ENCODE data around the gene GPX6.
"Not testable (repeated sequence)": the region's sequence is repeated elsewhere in the genome, so short reads cannot be mapped to it uniquely, and the experiment has no call there.

The GPX6 gene, protein sequence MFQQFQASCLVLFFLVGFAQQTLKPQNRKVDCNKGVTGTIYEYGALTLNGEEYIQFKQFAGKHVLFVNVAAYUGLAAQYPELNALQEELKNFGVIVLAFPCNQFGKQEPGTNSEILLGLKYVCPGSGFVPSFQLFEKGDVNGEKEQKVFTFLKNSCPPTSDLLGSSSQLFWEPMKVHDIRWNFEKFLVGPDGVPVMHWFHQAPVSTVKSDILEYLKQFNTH

DNA sequence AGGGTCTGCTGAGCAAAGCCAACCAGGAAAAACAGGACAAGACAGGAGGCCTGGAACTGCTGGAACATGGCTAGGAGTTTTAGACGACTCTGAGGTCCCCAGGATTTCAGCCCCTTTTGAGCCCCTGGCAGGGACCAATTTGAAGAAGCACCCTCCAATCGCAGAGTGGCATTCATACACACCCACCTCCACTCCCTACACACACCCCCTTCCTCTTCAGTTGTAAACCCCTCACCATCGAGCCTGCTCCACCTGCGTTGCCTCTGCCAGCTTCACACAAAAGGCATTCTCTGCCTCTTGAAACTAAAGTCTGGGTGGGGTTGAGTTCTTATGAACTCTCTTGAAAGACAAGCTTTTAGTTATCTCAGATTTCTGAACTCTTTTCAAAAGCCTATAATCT, at the start of gene GPX6:
GPX6 (minus strand) TSS at position 118 of the 400 bp plus-strand sequence; CDS start at position 68, 50 bp downstream.
- no peak for DNase-seq (ENCODE audit: low spot score)

DNA sequence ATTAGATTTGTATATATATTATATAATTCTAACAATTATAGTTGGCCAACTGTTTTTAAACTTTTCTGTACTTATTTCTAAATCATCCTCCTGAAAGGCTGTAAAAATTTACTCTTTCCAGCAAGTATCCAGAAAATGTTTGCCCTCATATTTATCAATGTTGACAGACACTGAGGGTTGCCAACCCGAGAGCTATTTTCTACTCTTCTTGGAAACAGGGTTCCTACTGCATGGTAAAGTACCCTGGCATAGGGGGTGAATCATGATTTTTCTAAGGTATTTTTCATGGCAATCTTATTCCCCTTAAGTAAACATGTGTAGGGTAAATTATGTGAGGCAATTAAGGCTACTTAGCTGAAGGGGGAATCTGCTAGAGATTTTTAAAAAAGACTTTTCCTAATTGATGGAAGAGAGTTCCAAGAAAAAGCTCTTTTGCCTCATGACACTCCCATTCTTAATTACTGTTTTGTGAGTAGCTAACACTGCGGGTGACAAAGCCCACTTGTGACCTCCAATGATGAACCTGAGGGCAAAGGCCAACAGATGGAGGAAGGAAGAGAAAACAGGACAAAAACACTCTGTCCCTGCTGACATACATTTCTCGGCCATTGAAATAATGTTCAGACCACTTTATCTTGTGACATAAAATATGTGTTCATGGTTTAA, 48.0 kb upstream of the GPX6 start:
- DNase-seq (ENCODE audit: low spot score): no peak

DNA sequence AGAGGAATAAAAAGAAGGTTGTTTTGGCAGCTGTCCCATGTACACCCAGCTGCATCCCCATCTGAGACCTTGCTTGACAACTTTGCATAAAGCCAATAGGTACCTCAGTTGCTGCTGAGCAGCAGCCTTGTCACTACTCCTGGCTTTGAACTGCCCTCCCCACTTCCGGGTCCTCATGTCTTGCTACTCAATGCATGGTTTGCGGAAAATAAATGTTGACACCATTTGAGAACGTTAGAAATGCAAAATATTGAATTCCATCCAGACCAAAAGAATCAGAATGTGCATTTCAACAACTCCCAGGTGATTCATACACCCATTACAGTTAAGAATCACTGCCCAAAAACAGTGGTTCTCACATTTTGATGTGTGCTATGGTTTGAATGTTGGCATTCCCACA, 43.0 kb upstream of the GPX6 start:
- DNase-seq (ENCODE audit: low spot score): no peak

DNA sequence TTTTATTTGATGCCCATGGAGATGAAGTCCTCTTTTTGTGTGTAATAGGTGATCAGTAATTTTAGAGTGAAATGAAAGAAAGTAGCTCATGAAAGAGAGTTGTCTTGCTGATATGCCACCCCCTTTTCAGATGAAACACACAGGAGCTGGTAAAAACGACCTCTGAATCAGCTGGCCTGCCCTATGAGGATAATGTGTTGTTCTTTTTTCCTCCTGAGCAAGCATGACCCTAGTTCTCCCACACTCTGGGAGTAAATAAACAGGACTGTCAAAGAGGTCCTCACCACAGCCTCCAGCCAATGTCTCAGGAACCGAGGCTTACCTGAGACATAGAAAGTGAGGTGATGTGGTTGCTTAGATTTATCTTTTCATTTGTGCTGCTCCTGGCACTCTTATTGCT, 39.5 kb upstream of the GPX6 start:
- DNase-seq (ENCODE audit: low spot score): no peak

DNA sequence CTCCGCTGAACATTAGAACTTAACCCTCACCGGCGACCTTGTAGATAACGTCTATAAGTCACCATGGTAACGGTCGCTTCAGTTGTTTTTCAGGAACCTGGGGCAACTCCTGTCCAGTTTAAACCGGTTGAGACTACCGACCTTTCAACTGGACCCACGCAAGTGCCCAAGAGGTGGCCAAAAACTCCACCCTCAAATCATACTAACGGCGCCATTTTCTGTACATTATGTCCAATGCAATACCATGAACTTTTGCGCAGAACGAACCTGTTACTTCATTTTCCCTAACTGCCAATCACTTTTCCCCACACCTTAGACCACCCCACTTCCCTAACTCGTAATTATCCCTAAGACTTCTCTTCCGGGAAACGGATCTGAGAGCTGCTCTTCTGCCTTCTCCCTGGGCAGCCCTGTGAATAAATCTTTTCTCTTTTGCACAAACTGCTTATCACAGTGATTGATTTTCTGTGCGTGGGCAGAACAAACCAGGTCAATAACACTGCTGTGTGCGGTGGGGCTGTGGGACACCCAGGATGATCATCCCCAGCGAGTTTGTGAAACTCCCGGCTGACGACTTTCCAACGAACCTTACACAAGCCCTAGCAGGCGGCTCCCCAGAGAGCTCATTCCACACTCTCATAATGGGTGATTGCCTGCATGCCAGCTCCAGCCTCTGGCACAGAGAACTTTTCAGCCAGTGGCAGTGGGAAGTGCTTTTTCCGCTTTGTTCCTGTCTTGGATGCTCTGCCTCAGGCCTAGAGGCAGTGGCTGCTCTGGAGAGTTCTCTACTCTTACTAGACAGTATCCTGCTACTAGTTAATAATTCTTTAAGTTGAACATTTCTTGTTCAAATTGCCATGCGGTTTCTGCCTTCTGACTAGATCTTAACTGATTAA, 38.6 kb upstream of the GPX6 start:
- DNase-seq (ENCODE audit: low spot score): no peak

DNA sequence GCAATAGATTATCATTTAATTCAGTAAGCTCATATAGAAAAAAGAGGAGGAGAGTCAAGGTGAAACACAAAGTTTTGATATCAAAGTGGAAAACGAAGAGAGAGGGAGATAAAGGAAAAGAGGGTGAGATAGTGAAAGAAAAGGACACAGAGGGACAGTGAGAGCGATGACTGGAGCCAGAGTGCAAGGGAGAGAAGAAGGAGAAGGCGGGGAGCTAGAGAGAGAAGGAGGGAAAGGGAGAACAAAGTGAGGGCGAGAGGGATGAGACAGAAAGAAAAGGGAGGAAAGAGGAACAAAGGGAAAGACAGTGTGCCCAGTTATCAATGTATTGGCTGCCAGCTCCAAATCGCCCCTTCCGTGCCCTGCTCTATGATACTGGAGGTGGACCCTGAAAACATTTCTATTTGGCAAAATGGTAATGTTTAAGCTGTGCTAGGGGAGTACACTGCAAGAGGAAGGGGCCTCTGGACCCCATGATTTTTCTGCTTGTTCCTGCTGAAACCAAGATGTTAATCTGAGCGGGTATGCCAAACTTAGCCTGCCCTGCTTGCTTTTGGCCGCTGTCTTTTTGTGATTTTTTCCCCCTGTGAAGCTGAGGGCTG, 37.9 kb upstream of the GPX6 start:
- no peak for DNase-seq (ENCODE audit: low spot score)

DNA sequence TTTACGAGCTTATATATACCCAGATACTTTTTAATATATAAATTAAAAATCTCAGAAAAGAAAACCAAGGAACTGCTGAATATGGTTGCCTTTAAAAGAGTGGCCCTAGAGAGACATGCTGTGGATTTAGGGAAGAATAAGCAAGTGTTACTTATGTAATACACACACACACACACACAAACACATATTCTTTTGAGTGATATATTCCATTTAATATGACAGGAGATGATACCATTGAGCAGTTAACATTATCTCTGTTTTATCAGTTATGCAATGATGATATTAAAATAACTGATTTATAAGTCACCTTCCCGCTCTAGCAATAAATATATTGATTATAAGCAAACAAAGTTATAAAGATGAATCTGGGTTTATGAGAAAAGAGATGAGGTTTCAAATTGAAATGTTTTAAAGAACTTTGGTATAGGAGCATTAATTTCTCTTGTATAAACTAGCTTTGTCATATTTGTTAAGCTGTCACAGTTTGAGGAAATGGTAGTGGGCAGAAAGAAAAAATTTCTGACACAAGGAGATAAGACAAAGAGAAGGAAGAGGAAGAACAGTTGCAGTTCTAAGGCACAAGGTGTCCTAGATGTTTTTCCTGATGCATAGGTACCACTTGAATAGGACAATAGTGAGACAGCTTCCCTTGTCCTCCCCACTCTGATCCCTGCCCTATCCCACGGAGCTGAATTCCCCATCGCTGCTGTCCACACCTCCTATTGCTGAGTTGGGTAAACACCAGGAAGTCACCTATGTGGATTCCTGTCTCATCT, 36.5 kb upstream of the GPX6 start:
- no peak for DNase-seq (ENCODE audit: low spot score)

DNA sequence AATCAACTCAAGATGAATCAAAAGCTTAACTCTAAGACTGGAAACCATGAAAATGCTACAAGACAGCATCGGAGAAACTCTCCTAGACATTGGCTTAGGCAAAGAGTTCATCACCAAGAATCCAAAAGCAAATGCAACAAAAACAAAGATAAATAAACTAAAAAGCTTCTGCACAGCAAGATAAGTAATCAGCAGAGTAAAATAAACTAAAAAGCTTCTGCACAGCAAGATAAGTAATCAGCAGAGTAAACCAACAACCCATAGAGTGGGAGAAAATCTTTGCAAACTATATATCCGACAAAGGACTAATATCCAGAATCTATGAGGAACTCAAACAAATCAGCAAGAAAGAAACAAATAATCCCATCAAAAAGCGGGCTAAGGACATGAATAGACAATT, 31.4 kb upstream of the GPX6 start:
- DNase-seq (ENCODE audit: low spot score): not testable (repeated sequence)

DNA sequence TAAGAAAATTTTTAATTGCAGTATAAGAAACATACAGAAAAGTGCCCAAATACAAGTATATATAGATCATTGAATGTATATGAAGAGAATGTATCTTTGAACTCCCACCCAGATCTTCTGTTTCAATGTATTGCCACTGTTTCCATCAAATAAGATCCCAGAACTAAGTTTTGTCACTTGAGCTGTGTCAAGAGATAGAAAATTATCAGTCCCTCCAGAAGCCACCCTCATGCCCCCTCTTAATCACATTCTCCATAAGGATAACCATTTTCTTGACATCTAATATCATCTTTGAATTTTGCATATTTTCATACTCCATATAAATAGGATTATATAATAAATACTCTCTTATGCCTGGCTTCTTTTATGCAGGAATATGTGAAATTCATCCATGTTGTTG, 30.4 kb upstream of the GPX6 start:
- DNase-seq (ENCODE audit: low spot score): no peak

DNA sequence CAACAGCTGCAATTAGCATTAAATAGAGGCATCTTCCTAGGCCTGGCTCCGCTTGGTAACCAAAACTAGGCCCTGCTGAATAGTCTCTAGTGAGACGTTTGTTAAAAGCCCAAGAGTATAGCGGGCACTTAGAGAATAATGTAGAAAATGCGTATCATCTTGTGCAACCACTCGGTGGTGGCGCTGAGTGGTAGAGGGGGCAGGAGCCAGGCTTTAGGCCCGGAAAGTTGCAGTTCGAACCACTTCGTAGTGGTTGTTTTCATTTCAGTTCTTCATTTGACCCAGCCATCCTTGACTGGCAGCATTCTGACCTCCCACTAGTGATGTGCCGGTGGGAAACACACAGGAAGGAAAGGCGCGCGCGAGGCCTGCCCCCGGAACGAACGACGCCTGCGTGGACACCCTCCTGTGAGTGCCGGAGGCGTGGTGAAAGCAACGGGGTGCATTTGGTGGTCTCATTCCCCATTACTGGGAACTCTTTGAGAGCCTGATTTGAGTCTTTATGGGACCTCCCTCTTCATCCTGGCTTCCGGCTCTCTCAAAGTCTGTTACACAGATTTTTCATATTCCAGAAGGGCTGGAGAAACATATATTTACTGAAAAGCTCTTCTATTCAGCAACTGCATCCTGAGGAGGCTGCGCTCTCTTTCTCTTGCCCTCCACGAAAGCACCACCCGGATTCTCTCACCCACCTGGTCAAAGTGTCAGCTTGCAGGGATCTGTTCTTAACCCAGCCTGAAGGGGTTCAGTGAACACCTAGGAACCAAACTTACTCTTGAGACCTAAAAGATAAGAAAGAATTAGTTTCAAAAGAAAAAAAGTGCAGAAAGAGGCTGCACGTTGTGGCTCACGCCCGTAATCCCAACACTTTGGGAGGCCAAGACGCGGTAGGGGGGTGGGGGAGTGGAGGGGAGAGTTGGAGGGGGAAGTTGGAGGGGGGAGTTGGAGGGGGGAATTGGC, 28.3 kb upstream of the GPX6 start:
- no peak for DNase-seq (ENCODE audit: low spot score)

DNA sequence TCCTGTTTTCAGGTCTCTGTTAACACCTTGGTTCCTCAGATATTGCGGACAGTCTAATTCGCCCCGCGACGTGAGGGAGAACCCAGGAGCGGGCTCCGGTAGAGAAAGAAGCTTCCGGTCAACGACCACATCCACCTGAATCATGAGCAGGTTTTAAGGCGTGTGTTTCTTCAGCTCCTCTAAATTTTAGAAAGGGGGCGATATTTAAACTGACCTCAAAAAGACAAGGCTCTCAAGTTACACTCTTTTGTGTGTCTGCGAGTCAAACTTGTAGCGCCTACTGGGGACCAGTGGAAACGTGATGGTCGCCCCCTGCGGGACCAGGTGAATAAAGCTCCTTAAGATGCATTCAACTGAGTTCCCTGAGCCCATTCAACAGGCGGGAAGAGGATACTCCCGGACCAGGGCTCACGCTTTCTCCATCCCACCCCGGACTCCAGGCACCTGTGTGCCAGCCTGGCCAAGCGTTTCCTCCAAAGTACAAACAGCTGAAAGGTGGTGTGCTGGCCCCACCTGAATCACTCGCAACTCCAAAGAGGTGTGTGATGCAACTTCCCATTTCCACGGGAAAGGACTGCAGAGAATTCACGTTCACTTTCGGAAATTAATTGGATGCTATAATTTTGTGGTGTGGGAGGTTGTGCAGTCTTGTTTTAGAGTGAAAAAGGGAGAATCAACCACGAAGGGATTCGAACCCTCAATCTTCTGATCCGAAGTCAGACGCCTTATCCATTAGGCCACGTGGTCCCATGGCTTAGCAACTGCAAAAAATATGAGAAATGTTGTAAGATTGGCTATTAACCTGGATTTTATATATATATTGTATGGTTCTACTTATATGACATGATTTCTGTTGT, 27.1 kb upstream of the GPX6 start:
- DNase-seq (ENCODE audit: low spot score): peak; percentile 32

DNA sequence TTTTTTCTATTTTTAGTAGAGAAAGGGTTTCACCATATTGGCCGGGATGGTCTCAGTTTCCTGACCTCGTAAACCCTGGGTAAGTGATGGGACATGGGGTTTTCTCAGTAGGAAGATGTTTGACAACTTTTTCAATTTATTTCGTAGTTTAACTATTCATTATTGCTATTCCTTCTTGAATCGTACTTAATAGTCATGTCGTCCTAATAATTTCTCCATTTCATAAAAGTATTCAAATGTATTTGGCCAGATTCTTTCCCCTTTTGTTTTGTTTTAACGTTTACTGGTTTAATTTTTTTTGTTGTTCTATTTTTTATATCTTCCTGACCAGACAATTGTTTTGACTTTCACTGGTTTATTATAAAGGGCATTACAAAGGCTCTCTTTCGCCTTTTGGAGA, 26.4 kb upstream of the GPX6 start:
- no peak for DNase-seq (ENCODE audit: low spot score)

DNA sequence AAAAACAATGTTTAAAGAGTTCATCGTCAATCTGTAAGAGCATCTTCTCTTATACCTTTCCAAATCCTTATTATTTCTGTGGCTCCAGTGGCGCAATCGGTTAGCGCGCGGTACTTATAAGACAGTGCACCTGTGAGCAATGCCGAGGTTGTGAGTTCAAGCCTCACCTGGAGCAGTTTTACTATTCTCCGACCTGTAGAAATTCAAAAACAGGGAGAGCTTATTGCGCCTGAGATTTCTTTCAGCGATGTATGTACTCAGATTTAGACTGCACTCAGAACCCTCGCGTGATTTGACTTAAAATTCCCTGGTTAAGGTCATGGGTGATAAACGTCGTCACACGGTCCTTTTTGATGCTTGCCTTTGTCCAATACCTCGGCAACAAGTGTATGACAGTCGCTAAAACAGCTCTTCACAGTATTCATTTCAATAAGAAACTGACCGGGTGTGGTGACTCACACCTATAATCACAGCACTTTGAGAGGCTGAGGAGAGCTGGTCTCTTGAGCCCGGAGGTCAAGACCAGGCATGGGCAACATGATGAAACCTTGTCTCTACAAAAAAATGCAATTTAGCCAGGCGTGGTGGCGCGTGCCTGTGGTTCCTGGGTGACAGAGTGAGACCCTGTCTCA, 22.0 kb upstream of the GPX6 start:
- peak; percentile 24 for DNase-seq (ENCODE audit: low spot score)

DNA sequence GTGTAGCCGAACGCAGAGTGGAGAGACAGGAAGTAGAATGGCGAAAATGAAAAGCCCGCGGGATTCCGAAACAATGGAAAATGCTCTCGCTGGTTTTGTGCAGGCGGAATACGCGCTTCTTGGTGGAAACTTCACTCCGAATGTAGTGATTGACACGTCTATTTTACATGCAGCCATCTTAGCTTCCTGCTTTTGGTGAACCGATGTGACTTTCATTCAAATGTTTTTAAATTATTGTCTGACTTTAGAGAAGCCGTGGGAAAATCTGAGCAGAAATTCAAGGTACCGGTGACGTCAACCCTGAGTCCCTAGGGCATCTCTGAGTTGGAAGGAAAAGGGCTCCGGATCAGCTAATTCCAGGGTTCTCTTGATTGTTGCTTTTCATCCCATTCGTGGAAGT, 21.5 kb upstream of the GPX6 start:
- DNase-seq (ENCODE audit: low spot score): no peak

DNA sequence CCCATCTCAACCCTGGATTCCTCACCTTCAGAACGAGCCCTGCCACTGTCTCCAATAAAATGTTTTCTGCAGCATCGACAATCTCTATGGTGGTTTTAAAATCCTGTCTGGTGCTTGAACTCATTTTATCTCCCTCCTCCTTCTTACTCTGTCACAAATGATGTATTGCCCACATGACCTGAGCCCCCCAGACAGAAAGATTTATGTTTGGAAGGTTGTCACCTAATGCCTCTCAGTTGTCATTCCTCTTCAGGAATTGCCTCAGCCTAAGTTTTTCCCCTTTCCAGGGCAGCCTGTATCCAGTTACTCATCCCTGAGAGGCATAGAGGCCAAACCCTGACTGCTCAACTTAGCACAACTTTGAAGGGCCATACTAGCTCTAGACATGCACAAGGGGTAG, 19.3 kb upstream of the GPX6 start:
- no peak for DNase-seq (ENCODE audit: low spot score)

DNA sequence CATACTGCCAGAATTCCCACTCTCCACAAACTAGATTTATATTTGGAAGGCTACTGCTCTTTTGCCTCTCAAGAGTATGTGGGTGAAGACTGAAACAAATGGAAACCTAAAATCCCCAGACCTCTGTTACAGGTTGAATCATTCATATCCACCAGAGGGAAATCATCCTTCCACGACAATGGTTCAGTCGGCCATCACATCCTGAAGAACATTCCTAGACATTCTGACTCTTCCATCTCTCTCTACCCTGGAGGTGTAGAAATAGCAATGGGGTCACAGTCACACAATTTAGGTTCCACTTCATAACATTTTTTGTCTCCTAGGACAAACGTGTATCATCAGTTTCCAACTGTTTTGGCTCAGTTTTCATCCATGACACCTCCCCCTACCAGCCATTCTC, 18.7 kb upstream of the GPX6 start:
- DNase-seq (ENCODE audit: low spot score): no peak

DNA sequence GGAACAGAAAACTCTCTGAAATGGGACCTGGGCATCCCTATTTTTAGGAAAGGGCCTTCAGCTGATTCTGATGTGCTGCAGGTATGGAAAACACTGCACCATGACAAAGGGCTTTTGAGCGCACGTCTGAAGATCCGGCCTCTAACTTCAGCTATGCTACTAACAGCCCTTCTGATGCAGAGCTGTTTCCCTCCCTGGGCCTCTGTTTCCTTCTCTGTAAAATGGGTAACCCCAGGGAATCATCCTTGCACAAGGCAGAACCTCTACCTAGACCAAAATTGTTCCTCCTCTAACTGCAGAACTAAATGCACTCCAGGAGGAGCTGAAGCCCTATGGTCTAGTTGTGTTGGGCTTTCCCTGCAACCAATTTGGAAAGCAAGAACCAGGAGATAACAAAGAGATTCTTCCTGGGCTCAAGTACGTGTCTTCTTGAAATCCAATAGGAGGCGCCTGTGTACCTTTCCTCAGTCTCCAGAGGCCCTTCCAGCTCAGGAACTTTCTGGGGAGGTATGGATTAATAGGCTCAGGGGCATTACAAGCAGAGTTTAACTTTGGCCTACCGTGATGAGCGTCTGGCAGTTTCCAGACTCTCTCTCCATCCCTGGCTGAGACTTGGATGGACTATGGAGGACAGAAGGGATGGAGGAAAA, 16.0 kb upstream of the GPX6 start:
- no peak for DNase-seq (ENCODE audit: low spot score)

DNA sequence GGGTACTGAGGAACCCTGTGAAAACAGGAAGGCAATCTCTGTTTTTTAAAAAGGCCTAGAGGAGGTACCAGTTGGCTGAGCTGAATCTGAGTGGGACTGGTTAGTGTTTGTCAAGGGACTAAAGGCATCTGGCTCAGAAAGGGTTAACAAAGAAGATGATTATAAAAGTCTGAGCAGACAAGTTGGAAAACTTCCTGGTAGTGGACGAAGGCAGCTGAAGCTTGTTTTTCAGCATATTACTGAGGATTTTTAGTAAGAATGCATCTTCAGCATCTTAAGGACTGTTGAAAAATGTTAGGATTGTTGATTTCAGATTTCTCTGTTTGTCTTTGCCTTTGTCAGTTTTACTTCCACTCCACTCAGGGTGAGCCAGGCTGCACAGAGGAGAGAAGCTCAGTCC, 15.2 kb upstream of the GPX6 start:
- no peak for DNase-seq (ENCODE audit: low spot score)

Measured in pons (tissue), 1 donor.